Vagina (tissue), 2 donors: Measurements from ENCODE around the gene RRAS.

ENCODE experiments used
- CTCF ChIP-seq, 3 experiments: fragments of 450-650 bp in 2 of 3; fragments of 200-600 bp in 1 of 3; sonication (generic) in 1 of 3; IDR thresholded peaks; one replicate each; pipeline ENCODE4 v1.5.1; 2017 to 2019; ENCODE audit warnings: antibody characterized with exemption in 3 of 3, mild to moderate bottlenecking in 2 of 3, moderate library complexity in 2 of 3
- POLR2A ChIP-seq, 2 donors: fragments of 450-650 bp; IDR thresholded peaks; one replicate each; pipeline ENCODE4 v1.6.1; 2017; ENCODE audit warnings: antibody characterized with exemption in 2 of 2, mild to moderate bottlenecking in 2 of 2, moderate library complexity in 2 of 2
- POLR2AphosphoS5 ChIP-seq, 2 donors: sonication (generic); formaldehyde crosslinking; IDR thresholded peaks; one replicate each; pipeline ENCODE4 v1.9.0; 2017; ENCODE audit warnings: antibody characterized with exemption in 2 of 2, mild to moderate bottlenecking in 2 of 2, low read depth in 1 of 2; ENCODE audit not compliant: insufficient read depth in 1 of 2

GRCh38 chr19:49656456-49657109 is 16.6 kb upstream of the RRAS start:
- no peak for TF ChIP-seq CTCF (IDR thresholded peaks at IDR 0.05)
- TF ChIP-seq POLR2AphosphoS5 (IDR thresholded peaks at IDR 0.05; ENCODE audit: insufficient read depth in 1 of 2, low read depth in 1 of 2), result no peak
- TF ChIP-seq POLR2A (IDR thresholded peaks at IDR 0.05), result no peak
